ENCODE data around the gene PMM1. TPM values are rescaled to one million over a fixed set of nuclear protein-coding genes. Genes with fewer than 3 reads are reported as not detected.

Gene PMM1
- total RNA-seq, 1 donor from 2014 or later, result 49.7 TPM

DNA sequence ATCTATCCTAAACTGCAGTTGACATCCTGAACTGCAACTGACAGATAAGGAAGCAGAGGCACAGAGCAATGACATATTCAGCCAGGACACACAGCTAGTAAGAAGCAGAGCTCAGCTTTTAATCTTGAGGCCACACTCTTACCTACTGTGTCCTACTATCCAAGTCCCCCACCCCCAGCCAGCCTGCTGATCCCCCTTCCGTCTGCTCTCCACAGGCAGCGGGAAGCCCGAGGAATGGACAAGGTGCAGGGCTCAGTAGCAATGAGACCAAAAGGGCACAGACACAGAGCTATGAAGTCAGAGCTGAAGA lies 49.7 kb downstream of the PMM1 start:
- Mint-ChIP-seq H3K4me3 (ENCODE audit: unreplicated experiment) (no peak overlapping the region), H3K4me1 (ENCODE audit: unreplicated experiment) (peaks cover 29% of the 10 kb centered on the region), H3K9me3 (ENCODE audit: unreplicated experiment) (no peaks in the 10 kb centered on the region), H3K27ac (ENCODE audit: unreplicated experiment) (no peak overlapping the region), H3K27me3 (ENCODE audit: unreplicated experiment) (no peaks in the 10 kb centered on the region), H3K36me3 (ENCODE audit: unreplicated experiment) (peaks cover 6% of the 10 kb centered on the region)
- TF ChIP-seq, protein P1, sequence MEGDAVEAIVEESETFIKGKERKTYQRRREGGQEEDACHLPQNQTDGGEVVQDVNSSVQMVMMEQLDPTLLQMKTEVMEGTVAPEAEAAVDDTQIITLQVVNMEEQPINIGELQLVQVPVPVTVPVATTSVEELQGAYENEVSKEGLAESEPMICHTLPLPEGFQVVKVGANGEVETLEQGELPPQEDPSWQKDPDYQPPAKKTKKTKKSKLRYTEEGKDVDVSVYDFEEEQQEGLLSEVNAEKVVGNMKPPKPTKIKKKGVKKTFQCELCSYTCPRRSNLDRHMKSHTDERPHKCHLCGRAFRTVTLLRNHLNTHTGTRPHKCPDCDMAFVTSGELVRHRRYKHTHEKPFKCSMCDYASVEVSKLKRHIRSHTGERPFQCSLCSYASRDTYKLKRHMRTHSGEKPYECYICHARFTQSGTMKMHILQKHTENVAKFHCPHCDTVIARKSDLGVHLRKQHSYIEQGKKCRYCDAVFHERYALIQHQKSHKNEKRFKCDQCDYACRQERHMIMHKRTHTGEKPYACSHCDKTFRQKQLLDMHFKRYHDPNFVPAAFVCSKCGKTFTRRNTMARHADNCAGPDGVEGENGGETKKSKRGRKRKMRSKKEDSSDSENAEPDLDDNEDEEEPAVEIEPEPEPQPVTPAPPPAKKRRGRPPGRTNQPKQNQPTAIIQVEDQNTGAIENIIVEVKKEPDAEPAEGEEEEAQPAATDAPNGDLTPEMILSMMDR (IDR thresholded peaks at IDR 0.05), result no peak
- DNase-seq (ENCODE audit: extremely low spot score, unreplicated experiment), result no peak

DNA sequence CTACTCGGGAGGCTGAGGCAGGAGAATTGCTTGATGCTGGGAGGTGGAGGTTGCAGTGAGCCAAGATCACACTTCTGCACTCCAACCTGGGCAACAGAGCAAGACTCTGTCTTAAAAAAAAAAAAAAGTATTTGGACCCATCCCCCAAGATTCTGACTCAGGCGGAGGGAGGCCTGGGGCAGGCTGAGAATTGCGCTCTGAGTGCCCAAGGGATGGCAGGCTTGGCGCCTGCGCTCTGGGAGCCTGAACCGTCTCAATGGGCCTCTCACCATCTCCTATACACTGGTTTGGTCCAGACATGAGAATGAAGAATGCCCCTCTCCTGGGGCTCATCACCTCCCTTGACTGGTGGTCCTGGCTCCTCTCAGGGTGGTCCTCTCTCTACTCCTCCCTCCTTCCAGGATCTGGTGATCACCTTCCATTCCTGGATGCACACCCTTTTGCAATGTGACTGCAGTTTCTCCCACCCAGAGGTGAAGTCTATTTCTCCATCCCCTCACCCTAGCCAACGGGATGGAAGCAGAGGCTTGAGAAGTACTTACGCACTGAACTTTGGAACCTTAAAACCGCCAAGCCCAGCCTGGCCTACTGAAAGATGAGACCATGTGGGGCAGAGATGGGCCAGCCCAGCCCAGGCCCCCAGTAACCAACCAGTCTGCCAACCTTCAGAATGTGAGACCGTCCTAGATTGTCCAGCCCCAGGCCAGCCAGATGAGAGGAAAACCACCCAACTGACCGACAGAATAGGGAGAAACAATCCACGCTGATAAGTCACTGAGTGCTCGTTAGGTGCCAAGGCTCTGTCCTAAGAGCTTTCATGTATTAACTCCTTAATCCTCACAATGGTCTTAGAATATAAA lies 50.3 kb downstream of the PMM1 start:
- Mint-ChIP-seq H3K4me1 (ENCODE audit: unreplicated experiment) (peaks cover 24% of the 10 kb centered on the region), H3K36me3 (ENCODE audit: unreplicated experiment) (peaks cover 7% of the 10 kb centered on the region), H3K9me3 (ENCODE audit: unreplicated experiment) (no peaks in the 10 kb centered on the region), H3K27me3 (ENCODE audit: unreplicated experiment) (no peaks in the 10 kb centered on the region), H3K4me3 (ENCODE audit: unreplicated experiment) (no peak overlapping the region), H3K27ac (ENCODE audit: unreplicated experiment) (no peak overlapping the region)
- TF ChIP-seq, protein P1 (IDR thresholded peaks at IDR 0.05), result no peak
- DNase-seq (ENCODE audit: extremely low spot score, unreplicated experiment), result no peak

DNA sequence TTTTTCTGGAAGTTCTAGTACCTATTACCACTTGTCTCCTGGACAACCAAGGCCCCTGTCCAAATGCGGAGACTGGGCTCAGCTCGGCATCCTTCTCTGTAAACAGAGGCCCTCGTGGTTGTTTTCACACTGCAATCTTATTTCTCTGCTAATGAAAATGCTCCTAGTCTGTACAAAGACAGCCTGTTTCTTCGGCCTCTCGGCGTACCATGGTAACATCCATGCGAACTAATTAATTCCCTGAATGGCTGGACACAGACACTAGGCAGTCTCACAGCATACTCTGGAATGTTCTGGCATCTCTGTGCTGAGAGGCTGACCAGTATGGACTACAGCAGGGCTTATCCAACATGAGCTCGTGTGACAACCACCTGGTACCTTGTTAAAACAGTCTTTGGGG lies 51.1 kb downstream of the PMM1 start:
- DNase-seq (ENCODE audit: extremely low spot score, unreplicated experiment), result no peak
- no peak overlapping the region for H3K27ac Mint-ChIP-seq (ENCODE audit: unreplicated experiment)
- H3K4me3 Mint-ChIP-seq (ENCODE audit: unreplicated experiment), result no peak overlapping the region
- no peaks in the 10 kb centered on the region for H3K9me3 Mint-ChIP-seq (ENCODE audit: unreplicated experiment)
- H3K4me1 Mint-ChIP-seq (ENCODE audit: unreplicated experiment), result peaks cover 22% of the 10 kb centered on the region
- H3K36me3 Mint-ChIP-seq (ENCODE audit: unreplicated experiment), result peaks cover 7% of the 10 kb centered on the region
- no peaks in the 10 kb centered on the region for H3K27me3 Mint-ChIP-seq (ENCODE audit: unreplicated experiment)
- TF ChIP-seq, protein P1 (IDR thresholded peaks at IDR 0.05), result no peak

DNA sequence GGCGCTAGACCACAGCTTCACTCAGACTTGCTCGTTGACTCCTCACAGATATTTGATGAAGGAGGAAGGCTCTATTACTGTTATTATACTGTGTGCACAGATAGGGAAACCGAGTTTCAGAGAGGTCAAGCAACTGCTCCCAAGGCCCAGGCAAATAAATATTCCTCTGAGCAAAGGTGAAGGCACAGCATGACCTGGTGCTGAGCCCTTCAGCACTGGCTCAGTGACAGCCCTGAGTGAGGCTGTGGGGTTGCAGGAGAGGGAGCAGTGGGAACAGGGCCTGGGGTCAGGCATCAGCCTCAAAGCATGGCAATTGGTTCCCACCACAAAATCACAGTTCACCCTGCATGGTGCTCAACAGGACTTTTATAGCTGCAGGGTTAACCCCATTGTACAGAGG lies 52.4 kb downstream of the PMM1 start:
- H3K4me3 Mint-ChIP-seq (ENCODE audit: unreplicated experiment), result no peak overlapping the region
- peaks cover 10% of the 10 kb centered on the region for H3K36me3 Mint-ChIP-seq (ENCODE audit: unreplicated experiment)
- no peaks in the 10 kb centered on the region for H3K9me3 Mint-ChIP-seq (ENCODE audit: unreplicated experiment)

DNA sequence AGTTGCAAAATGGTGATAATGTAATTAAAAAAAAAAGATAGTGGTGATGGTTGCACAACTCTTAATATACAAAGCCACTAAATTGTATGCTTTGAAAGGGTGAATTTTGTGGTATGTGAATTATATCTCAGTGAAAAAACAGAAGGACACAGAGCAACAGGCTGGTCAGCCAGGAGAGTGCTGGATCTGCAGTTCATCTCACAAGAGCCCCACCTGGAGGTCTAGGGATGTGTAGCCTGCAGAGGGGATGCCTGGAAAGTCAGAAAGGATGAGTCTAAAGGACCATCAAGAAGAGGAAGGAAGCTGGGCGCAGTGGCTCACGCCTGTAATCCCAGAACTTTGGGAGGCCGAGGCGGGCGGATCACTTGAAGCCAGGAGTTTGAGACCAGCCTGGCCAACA lies 54.4 kb downstream of the PMM1 start:
- Mint-ChIP-seq H3K36me3 (ENCODE audit: unreplicated experiment) (peaks cover 17% of the 10 kb centered on the region), H3K27ac (ENCODE audit: unreplicated experiment) (no peak overlapping the region), H3K4me3 (ENCODE audit: unreplicated experiment) (no peak overlapping the region), H3K4me1 (ENCODE audit: unreplicated experiment) (no peaks in the 10 kb centered on the region), H3K9me3 (ENCODE audit: unreplicated experiment) (no peaks in the 10 kb centered on the region), H3K27me3 (ENCODE audit: unreplicated experiment) (no peaks in the 10 kb centered on the region)
- DNase-seq (ENCODE audit: extremely low spot score, unreplicated experiment), result no peak
- TF ChIP-seq, protein P1 (IDR thresholded peaks at IDR 0.05), result peak; percentile 34

More for the DNA sequence above, 52.4 kb downstream of the PMM1 start:
- Mint-ChIP-seq H3K27ac (ENCODE audit: unreplicated experiment) (no peak overlapping the region), H3K27me3 (ENCODE audit: unreplicated experiment) (no peaks in the 10 kb centered on the region), H3K4me1 (ENCODE audit: unreplicated experiment) (peaks cover 8% of the 10 kb centered on the region)
- TF ChIP-seq, protein P1 (IDR thresholded peaks at IDR 0.05), result no peak
- no peak for DNase-seq (ENCODE audit: extremely low spot score, unreplicated experiment)
